Breast epithelium (tissue), 4 donors: ENCODE results near the gene MESD. TPM values are rescaled to one million over a fixed set of nuclear protein-coding genes. Genes with fewer than 3 reads are reported as not detected.
A peak's percentile ranks its signal among the peaks of the same experiment; 100 is the strongest.

Experiments used
- DNase-seq, 2 donors: peaks; one replicate each; pipeline ENCODE4 v3.0.0-alpha.2; 2019; ENCODE audit warnings: low spot score in 2 of 2
- H3K27ac ChIP-seq, 2 donors: fragments of 200-600 bp; sonication (generic) in 1 of 2; one replicate each; pipeline ENCODE4 v1.5.1; 2016 to 2019; ENCODE audit warnings: mild to moderate bottlenecking in 1 of 2
- H3K27me3 ChIP-seq, 2 donors: fragments of 200-600 bp; sonication (generic) in 1 of 2; one replicate each; pipeline versions ENCODE4 v1.5.1 to v1.6.0; 2017 to 2019; ENCODE audit warnings: control low read depth in 1 of 2, mild to moderate bottlenecking in 1 of 2
- H3K36me3 ChIP-seq: fragments of 200-600 bp; one replicate; pipeline ENCODE4 v1.5.1; 2019
- H3K4me1 ChIP-seq, 2 donors: fragments of 200-600 bp; sonication (generic); one replicate each; pipeline ENCODE4 v1.5.1; 2016 to 2019; ENCODE audit warnings: control low read depth in 1 of 2
- H3K4me3 ChIP-seq, 3 donors: fragments of 200-600 bp; sonication (generic); 1 replicate in 2 of 3; 2 replicates in 1 of 3; pipeline ENCODE4 v1.5.1; 2016 to 2019; ENCODE audit warnings: mild to moderate bottlenecking in 3 of 3, moderate library complexity in 2 of 3
- H3K9me3 ChIP-seq, 2 donors: fragments of 200-600 bp; sonication (generic) in 1 of 2; one replicate each; pipeline ENCODE4 v1.5.1; 2016 to 2019; ENCODE audit warnings: control low read depth in 1 of 2
- CTCF ChIP-seq, 3 donors: fragments of 450-650 bp; IDR thresholded peaks; one replicate each; pipeline ENCODE4 v1.5.1; 2016 to 2017; ENCODE audit warnings: antibody characterized with exemption in 3 of 3, mild to moderate bottlenecking in 3 of 3, moderate library complexity in 3 of 3
- POLR2A ChIP-seq: fragments of 450-650 bp; IDR thresholded peaks from one replicate; pipeline ENCODE4 v1.6.1; 2016; ENCODE audit warnings: antibody characterized with exemption, mild to moderate bottlenecking, moderate library complexity
- POLR2AphosphoS5 ChIP-seq, 3 donors: sonication (generic); formaldehyde crosslinking; IDR thresholded peaks; one replicate each; pipeline ENCODE4 v1.6.1; 2017; ENCODE audit warnings: antibody characterized with exemption in 3 of 3
- intact Hi-C: fragments of 100-400 bp; cut with DNase I; formaldehyde crosslinking; loops from one replicate; pipeline ENCODE4 v1.15.1; 2023; ENCODE audit warnings: low total_unique reads
- total RNA-seq, 3 donors: library from RNA; depleted of rRNA; stranded (reverse); fragments of >200 nt; gene quantifications; one replicate each; pipeline ENCODE4 v1.1.0, GENCODE V29; 2016

MESD gene
- total RNA-seq = 10 to 100 TPM; 17.1 to 32.9 (median 27.2) TPM

- peak; percentile 95 to 98 for DNase-seq
- intact Hi-C loops = no loop called here
- Histone ChIP-seq H3K4me3 (peak within 1 kb of the TSS; percentile 81 to 92 (median 85)), H3K4me1 (peaks cover 0 to 5% of the 10 kb centered on the region in 2 donors), H3K27ac (peak within 1 kb of the TSS; percentile 93 to 97), H3K27me3 (no peaks in the 10 kb centered on the region), H3K36me3 (no peaks in the 10 kb centered on the region), H3K9me3 (no peaks in the 10 kb centered on the region)
- TF ChIP-seq POLR2A (peak; percentile 59), POLR2AphosphoS5 (IDR thresholded peaks at IDR 0.05) (peak; percentile 72 to 93 (median 88)), CTCF (IDR thresholded peaks at IDR 0.05) (no peak)
These were observed at the start of gene MESD for GRCh38 chr15:80989518-80990478. Gene MESD (minus strand): TSS chr15:80989819. CDS start chr15:80989791, 28 bp downstream.

GRCh38 chr15:81038975-81039607 is 49.5 kb upstream of the MESD start:
- Histone ChIP-seq H3K4me1 (no peaks in the 10 kb centered on the region), H3K36me3 (no peaks in the 10 kb centered on the region), H3K27me3 (no peaks in the 10 kb centered on the region), H3K27ac (peak overlapping the region in 1 of 2 donors; percentile 5), H3K9me3 (no peaks in the 10 kb centered on the region), H3K4me3 (no peak overlapping the region)
- intact Hi-C loops = no loop called here
- TF ChIP-seq POLR2A = no peak
- no peak for TF ChIP-seq CTCF (IDR thresholded peaks at IDR 0.05)
- TF ChIP-seq POLR2AphosphoS5 (IDR thresholded peaks at IDR 0.05) = no peak
- DNase-seq = no peak

GRCh38 chr15:81037952-81038743 is 48.5 kb upstream of the MESD start:
- no peak for DNase-seq
- Histone ChIP-seq H3K36me3 (no peaks in the 10 kb centered on the region), H3K4me3 (no peak overlapping the region), H3K4me1 (no peaks in the 10 kb centered on the region), H3K9me3 (no peaks in the 10 kb centered on the region), H3K27me3 (no peaks in the 10 kb centered on the region), H3K27ac (peak overlapping the region in 1 of 2 donors; percentile 5)
- intact Hi-C loops = no loop called here
- TF ChIP-seq POLR2AphosphoS5 (IDR thresholded peaks at IDR 0.05) (no peak), CTCF (IDR thresholded peaks at IDR 0.05) (no peak), POLR2A (no peak)

- Histone ChIP-seq H3K9me3 (no peaks in the 10 kb centered on the region), H3K27me3 (no peaks in the 10 kb centered on the region), H3K36me3 (no peaks in the 10 kb centered on the region), H3K27ac (peak overlapping the region in 1 of 2 donors; percentile 26), H3K4me1 (no peaks in the 10 kb centered on the region), H3K4me3 (no peak overlapping the region)
- intact Hi-C loops = no loop called here
- no peak for TF ChIP-seq POLR2AphosphoS5 (IDR thresholded peaks at IDR 0.05)
- no peak for DNase-seq
These were observed 43.9 kb upstream of the MESD start for GRCh38 chr15:81033508-81033907.

- TF ChIP-seq POLR2AphosphoS5 (IDR thresholded peaks at IDR 0.05) = no peak
- no peak for TF ChIP-seq POLR2A
- no peak for TF ChIP-seq CTCF (IDR thresholded peaks at IDR 0.05)
- H3K36me3 ChIP-seq = no peaks in the 10 kb centered on the region
- H3K9me3 ChIP-seq = no peaks in the 10 kb centered on the region
- intact Hi-C loops = no loop called here
- no peak overlapping the region for H3K4me3 ChIP-seq
- no peak overlapping the region for H3K27ac ChIP-seq
- H3K4me1 ChIP-seq = no peaks in the 10 kb centered on the region
- H3K27me3 ChIP-seq = no peaks in the 10 kb centered on the region
- DNase-seq = no peak
These were observed 43.2 kb upstream of the MESD start for GRCh38 chr15:81032818-81033217.
